DOHH2 (cell line): Measurements from ENCODE around the gene KCNJ4.

ENCODE experiments used
- EZH2phosphoT487 ChIP-seq: fragments of 200-600 bp; sonication (generic); IDR thresholded peaks from 2 replicates; pipeline ENCODE4 v1.6.1; 2017; ENCODE audit warnings: borderline replicate concordance, mild to moderate bottlenecking, antibody characterized with exemption, low read length, moderate library complexity, mixed read lengths
- TF ChIP-seq, protein P1 (sequence below): fragments of 200-600 bp; sonication (generic); IDR thresholded peaks from one replicate; pipeline ENCODE4 v1.5.1; 2014; ENCODE audit warnings: antibody characterized with exemption, mild to moderate bottlenecking, low read depth, low read length; ENCODE audit not compliant: poor library complexity, severe bottlenecking

DNA sequence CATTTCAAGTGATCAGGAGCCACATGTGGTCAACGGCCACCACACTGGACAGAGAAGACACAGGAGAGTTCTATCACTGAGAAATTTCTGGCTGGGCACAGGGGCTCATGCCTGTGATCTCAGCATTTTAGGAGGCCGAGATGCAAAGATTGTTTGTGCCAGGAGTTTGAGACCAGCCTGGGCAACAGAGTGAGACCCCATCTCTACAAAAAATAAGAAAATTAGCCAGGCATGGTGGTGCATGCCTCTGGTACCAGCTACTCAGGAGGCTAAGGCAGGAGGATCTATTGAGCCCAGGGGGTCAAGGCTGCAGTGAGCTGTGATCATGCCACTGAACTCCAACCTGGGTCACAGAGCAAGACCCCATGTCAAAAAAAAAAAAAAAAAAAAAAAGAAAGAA is 26.3 kb downstream of the KCNJ4 start:
- TF ChIP-seq, protein P1, sequence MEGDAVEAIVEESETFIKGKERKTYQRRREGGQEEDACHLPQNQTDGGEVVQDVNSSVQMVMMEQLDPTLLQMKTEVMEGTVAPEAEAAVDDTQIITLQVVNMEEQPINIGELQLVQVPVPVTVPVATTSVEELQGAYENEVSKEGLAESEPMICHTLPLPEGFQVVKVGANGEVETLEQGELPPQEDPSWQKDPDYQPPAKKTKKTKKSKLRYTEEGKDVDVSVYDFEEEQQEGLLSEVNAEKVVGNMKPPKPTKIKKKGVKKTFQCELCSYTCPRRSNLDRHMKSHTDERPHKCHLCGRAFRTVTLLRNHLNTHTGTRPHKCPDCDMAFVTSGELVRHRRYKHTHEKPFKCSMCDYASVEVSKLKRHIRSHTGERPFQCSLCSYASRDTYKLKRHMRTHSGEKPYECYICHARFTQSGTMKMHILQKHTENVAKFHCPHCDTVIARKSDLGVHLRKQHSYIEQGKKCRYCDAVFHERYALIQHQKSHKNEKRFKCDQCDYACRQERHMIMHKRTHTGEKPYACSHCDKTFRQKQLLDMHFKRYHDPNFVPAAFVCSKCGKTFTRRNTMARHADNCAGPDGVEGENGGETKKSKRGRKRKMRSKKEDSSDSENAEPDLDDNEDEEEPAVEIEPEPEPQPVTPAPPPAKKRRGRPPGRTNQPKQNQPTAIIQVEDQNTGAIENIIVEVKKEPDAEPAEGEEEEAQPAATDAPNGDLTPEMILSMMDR: no peak
- TF ChIP-seq EZH2phosphoT487: no peak
